Measurements from ENCODE around the gene KLB.
"Not testable (repeated sequence)": the region's sequence is repeated elsewhere in the genome, so short reads cannot be mapped to it uniquely, and the experiment has no call there.

DNA sequence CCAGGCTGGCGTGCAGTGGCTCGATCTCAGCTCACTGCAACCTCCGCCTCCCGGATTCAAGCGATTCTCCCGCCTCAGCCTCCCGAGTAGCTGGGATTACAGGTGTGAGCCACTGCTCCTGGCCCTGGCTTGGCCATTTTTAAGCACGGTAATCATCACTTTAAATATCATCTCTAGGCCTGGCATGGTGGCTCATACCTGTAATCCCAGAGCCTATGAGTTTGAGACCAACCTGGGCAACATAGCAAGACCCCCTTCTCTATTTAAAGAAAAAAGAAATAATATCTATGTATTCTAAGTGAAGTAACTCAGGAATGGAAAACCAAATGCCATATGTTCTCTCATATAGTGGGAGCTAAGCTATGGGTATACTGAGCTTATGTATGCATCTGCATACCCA, 4.8 kb downstream of the KLB start:
- TF ChIP-seq, protein P1, sequence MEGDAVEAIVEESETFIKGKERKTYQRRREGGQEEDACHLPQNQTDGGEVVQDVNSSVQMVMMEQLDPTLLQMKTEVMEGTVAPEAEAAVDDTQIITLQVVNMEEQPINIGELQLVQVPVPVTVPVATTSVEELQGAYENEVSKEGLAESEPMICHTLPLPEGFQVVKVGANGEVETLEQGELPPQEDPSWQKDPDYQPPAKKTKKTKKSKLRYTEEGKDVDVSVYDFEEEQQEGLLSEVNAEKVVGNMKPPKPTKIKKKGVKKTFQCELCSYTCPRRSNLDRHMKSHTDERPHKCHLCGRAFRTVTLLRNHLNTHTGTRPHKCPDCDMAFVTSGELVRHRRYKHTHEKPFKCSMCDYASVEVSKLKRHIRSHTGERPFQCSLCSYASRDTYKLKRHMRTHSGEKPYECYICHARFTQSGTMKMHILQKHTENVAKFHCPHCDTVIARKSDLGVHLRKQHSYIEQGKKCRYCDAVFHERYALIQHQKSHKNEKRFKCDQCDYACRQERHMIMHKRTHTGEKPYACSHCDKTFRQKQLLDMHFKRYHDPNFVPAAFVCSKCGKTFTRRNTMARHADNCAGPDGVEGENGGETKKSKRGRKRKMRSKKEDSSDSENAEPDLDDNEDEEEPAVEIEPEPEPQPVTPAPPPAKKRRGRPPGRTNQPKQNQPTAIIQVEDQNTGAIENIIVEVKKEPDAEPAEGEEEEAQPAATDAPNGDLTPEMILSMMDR (IDR thresholded peaks at IDR 0.05): not testable (repeated sequence)
- not testable (repeated sequence) for TF ChIP-seq POLR2A, POLR2AphosphoS5 (IDR thresholded peaks at IDR 0.05)
